ENCODE measurements around the gene OR2AE1.

Gene OR2AE1

GRCh38 chr7:99837649-99838361 lies 39.0 kb downstream of the OR2AE1 start:
- no peaks in the 10 kb centered on the region for H3K4me1 ChIP-seq (ENCODE audit: control insufficient read depth in 1 of 2, insufficient read depth in 2 of 2, low read length in 2 of 2)
- no peak overlapping the region for H3K14ac ChIP-seq (ENCODE audit: low read length)
- H3K18ac ChIP-seq (ENCODE audit: low read length) = no peak overlapping the region
- no peak overlapping the region for H3K4me2 ChIP-seq (ENCODE audit: low read length)
- H3K79me1 ChIP-seq (ENCODE audit: low read length) = no peaks in the 10 kb centered on the region
- H3K27me3 ChIP-seq (ENCODE audit: insufficient read depth, low read length) = no peaks in the 10 kb centered on the region
- H2BK5ac ChIP-seq (ENCODE audit: low read depth, low read length, poor library complexity) = no peak overlapping the region
- H2AK5ac ChIP-seq (ENCODE audit: low read length) = no peak overlapping the region
- H3K9ac ChIP-seq (ENCODE audit: low read length) = no peak overlapping the region
- no peak overlapping the region for H3K23ac ChIP-seq (ENCODE audit: low read length)
- H3K36me3 ChIP-seq (ENCODE audit: control insufficient read depth in 1 of 2, insufficient read depth in 2 of 2, low read length in 2 of 2) = no peaks in the 10 kb centered on the region
- no peak overlapping the region for H2BK120ac ChIP-seq (ENCODE audit: insufficient read depth, low read length, poor library complexity)
- H4K12ac ChIP-seq (ENCODE audit: low read depth, low read length) = no peak overlapping the region
- no peak overlapping the region for H2AFZ ChIP-seq (ENCODE audit: insufficient read depth, low read length, poor library complexity)
- H3K79me2 ChIP-seq (ENCODE audit: control insufficient read depth, insufficient read depth, low read length, poor library complexity) = no peaks in the 10 kb centered on the region
- H2BK12ac ChIP-seq (ENCODE audit: low read length) = no peak overlapping the region
- H4K91ac ChIP-seq (ENCODE audit: low read depth, low read length) = no peak overlapping the region
- no peak overlapping the region for H3K4me3 ChIP-seq (ENCODE audit: low read depth, low read length)
- DNase-seq = peak in 1 of 2 donors; percentile 7
- no peaks in the 10 kb centered on the region for H3K9me3 ChIP-seq (ENCODE audit: insufficient read depth, low read depth, low read length)
- WGBS (ENCODE audit: extremely low coverage, insufficient coverage, insufficient read length) = no CpG with 5 or more reads among the region's 5 CpGs
- no peak overlapping the region for H3K27ac ChIP-seq (ENCODE audit: low read depth, low read length)
- no peak overlapping the region for H3K4ac ChIP-seq (ENCODE audit: low read depth, low read length)
- H4K8ac ChIP-seq (ENCODE audit: low read depth, low read length) = no peak overlapping the region

DNA sequence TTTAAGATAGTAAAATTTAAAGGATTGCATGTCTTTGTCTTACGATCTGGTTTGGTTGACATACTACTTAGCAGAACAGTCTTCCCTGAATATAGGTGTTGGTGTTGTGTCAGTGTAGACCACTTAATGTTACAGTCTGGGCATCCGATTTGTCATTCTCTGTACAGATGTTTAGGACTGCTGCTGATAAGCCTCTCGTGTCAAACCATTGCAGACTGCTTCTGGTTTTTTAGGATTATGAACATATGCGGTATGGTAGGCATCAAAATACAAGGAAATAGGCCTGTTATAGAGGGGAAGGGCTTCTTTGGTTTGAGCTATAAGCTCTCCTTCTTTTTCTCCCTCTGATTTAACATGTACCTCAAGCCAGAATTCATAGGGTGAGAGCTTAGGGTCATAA lies 41.6 kb downstream of the OR2AE1 start:
- WGBS (ENCODE audit: extremely low coverage, insufficient coverage, insufficient read length) = no CpG with 5 or more reads among the region's 4 CpGs
- H3K23ac ChIP-seq (ENCODE audit: low read length) = no peak overlapping the region

GRCh38 chr7:99834382-99834781 lies 42.5 kb downstream of the OR2AE1 start:
- Histone ChIP-seq H3K27me3 (ENCODE audit: insufficient read depth, low read length) (no peaks in the 10 kb centered on the region), H3K4me2 (ENCODE audit: low read length) (no peak overlapping the region), H3K9ac (ENCODE audit: low read length) (no peak overlapping the region), H2BK120ac (ENCODE audit: insufficient read depth, low read length, poor library complexity) (no peak overlapping the region), H3K4ac (ENCODE audit: low read depth, low read length) (no peak overlapping the region), H4K91ac (ENCODE audit: low read depth, low read length) (no peak overlapping the region), H3K23ac (ENCODE audit: low read length) (no peak overlapping the region), H4K12ac (ENCODE audit: low read depth, low read length) (no peak overlapping the region), H2AK5ac (ENCODE audit: low read length) (no peak overlapping the region), H3K79me1 (ENCODE audit: low read length) (no peaks in the 10 kb centered on the region), H4K8ac (ENCODE audit: low read depth, low read length) (no peak overlapping the region), H3K79me2 (ENCODE audit: control insufficient read depth, insufficient read depth, low read length, poor library complexity) (no peaks in the 10 kb centered on the region), H2AFZ (ENCODE audit: insufficient read depth, low read length, poor library complexity) (no peak overlapping the region), H3K4me3 (ENCODE audit: low read depth, low read length) (no peak overlapping the region), H3K18ac (ENCODE audit: low read length) (no peak overlapping the region), H2BK12ac (ENCODE audit: low read length) (no peak overlapping the region), H3K27ac (ENCODE audit: low read depth, low read length) (no peak overlapping the region), H3K4me1 (ENCODE audit: control insufficient read depth in 1 of 2, insufficient read depth in 2 of 2, low read length in 2 of 2) (peaks cover 0 to 2% of the 10 kb centered on the region in 2 experiments), H3K14ac (ENCODE audit: low read length) (no peak overlapping the region), H2BK5ac (ENCODE audit: low read depth, low read length, poor library complexity) (no peak overlapping the region), H3K9me3 (ENCODE audit: insufficient read depth, low read depth, low read length) (no peaks in the 10 kb centered on the region), H3K36me3 (ENCODE audit: control insufficient read depth in 1 of 2, insufficient read depth in 2 of 2, low read length in 2 of 2) (no peaks in the 10 kb centered on the region)
- no CpG with 5 or more reads among the region's 2 CpGs for WGBS (ENCODE audit: extremely low coverage, insufficient coverage, insufficient read length)
- peak in 1 of 2 donors; percentile 20 for DNase-seq

More for the DNA sequence above, 41.6 kb downstream of the OR2AE1 start:
- Histone ChIP-seq H3K4me3 (ENCODE audit: low read depth, low read length) (no peak overlapping the region), H3K4me2 (ENCODE audit: low read length) (no peak overlapping the region), H3K79me1 (ENCODE audit: low read length) (no peaks in the 10 kb centered on the region), H3K27ac (ENCODE audit: low read depth, low read length) (no peak overlapping the region), H4K91ac (ENCODE audit: low read depth, low read length) (no peak overlapping the region), H3K9me3 (ENCODE audit: insufficient read depth, low read depth, low read length) (no peaks in the 10 kb centered on the region), H3K79me2 (ENCODE audit: control insufficient read depth, insufficient read depth, low read length, poor library complexity) (no peaks in the 10 kb centered on the region), H4K8ac (ENCODE audit: low read depth, low read length) (no peak overlapping the region), H3K9ac (ENCODE audit: low read length) (no peak overlapping the region), H4K12ac (ENCODE audit: low read depth, low read length) (no peak overlapping the region), H3K27me3 (ENCODE audit: insufficient read depth, low read length) (no peaks in the 10 kb centered on the region), H3K18ac (ENCODE audit: low read length) (no peak overlapping the region), H2BK5ac (ENCODE audit: low read depth, low read length, poor library complexity) (no peak overlapping the region), H2BK12ac (ENCODE audit: low read length) (no peak overlapping the region), H2BK120ac (ENCODE audit: insufficient read depth, low read length, poor library complexity) (no peak overlapping the region), H2AFZ (ENCODE audit: insufficient read depth, low read length, poor library complexity) (no peak overlapping the region), H3K4ac (ENCODE audit: low read depth, low read length) (no peak overlapping the region), H3K14ac (ENCODE audit: low read length) (no peak overlapping the region), H3K36me3 (ENCODE audit: control insufficient read depth in 1 of 2, insufficient read depth in 2 of 2, low read length in 2 of 2) (no peaks in the 10 kb centered on the region), H2AK5ac (ENCODE audit: low read length) (no peak overlapping the region), H3K4me1 (ENCODE audit: control insufficient read depth in 1 of 2, insufficient read depth in 2 of 2, low read length in 2 of 2) (no peaks in the 10 kb centered on the region)
- DNase-seq = no peak

DNA sequence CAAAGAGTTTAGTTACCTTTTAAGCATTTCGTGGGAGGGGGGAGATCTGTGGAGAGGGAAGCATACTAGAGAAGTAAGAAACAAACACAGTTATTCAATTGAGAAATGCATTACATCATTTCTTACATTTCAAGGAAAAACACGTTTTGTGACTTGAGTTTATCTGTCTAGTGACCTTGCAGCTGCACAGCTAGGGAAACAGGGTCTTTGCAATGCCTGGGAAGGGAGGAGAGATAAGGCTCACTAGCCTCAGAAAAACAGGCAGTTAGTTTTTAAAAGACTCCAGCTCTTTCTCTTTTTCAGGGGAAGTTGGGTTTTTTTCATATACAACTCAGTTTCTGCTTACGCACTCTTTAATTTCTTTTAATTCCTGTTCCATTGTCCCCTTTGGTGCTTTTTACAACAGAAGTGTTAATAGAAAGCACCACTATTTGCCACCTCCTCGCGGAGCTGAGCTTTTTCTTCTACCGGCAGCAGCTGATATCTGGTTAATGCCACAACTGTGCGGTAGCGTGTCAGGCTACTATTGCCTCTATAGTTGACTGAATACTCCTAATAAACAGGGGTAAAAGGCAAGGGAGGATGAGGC lies 43.5 kb downstream of the OR2AE1 start:
- no peak overlapping the region for H4K91ac ChIP-seq (ENCODE audit: low read depth, low read length)
- no peak overlapping the region for H2BK5ac ChIP-seq (ENCODE audit: low read depth, low read length, poor library complexity)
- no peak overlapping the region for H3K9ac ChIP-seq (ENCODE audit: low read length)
- H3K23ac ChIP-seq (ENCODE audit: low read length) = no peak overlapping the region
- H3K14ac ChIP-seq (ENCODE audit: low read length) = no peak overlapping the region
- no peak overlapping the region for H3K4me3 ChIP-seq (ENCODE audit: low read depth, low read length)
- no peak overlapping the region for H3K27ac ChIP-seq (ENCODE audit: low read depth, low read length)
- no peak overlapping the region for H4K12ac ChIP-seq (ENCODE audit: low read depth, low read length)
- no peaks in the 10 kb centered on the region for H3K79me2 ChIP-seq (ENCODE audit: control insufficient read depth, insufficient read depth, low read length, poor library complexity)
- H4K8ac ChIP-seq (ENCODE audit: low read depth, low read length) = no peak overlapping the region
- H2AK5ac ChIP-seq (ENCODE audit: low read length) = no peak overlapping the region
- peaks cover 0 to 2% of the 10 kb centered on the region in 2 experiments for H3K4me1 ChIP-seq (ENCODE audit: control insufficient read depth in 1 of 2, insufficient read depth in 2 of 2, low read length in 2 of 2)
- no peaks in the 10 kb centered on the region for H3K27me3 ChIP-seq (ENCODE audit: insufficient read depth, low read length)
- H2BK12ac ChIP-seq (ENCODE audit: low read length) = no peak overlapping the region
- no peak overlapping the region for H2BK120ac ChIP-seq (ENCODE audit: insufficient read depth, low read length, poor library complexity)
- peak in 1 of 2 donors; percentile 79 for DNase-seq
- no peak overlapping the region for H3K4me2 ChIP-seq (ENCODE audit: low read length)
- no peaks in the 10 kb centered on the region for H3K36me3 ChIP-seq (ENCODE audit: control insufficient read depth in 1 of 2, insufficient read depth in 2 of 2, low read length in 2 of 2)
- no peak overlapping the region for H2AFZ ChIP-seq (ENCODE audit: insufficient read depth, low read length, poor library complexity)
- no peaks in the 10 kb centered on the region for H3K9me3 ChIP-seq (ENCODE audit: insufficient read depth, low read depth, low read length)
- H3K4ac ChIP-seq (ENCODE audit: low read depth, low read length) = no peak overlapping the region
- no CpG with 5 or more reads among the region's 8 CpGs for WGBS (ENCODE audit: extremely low coverage, insufficient coverage, insufficient read length)
- H3K18ac ChIP-seq (ENCODE audit: low read length) = no peak overlapping the region
- no peaks in the 10 kb centered on the region for H3K79me1 ChIP-seq (ENCODE audit: low read length)

Data from trophoblast cell (in vitro differentiated cells and primary cell).